GM19099 (cell line): ENCODE results near the gene EEF1E1.

Source experiments
- POLR2A ChIP-seq: IDR thresholded peaks from 3 replicates; pipeline ENCODE4 v1.6.1; 2011; ENCODE audit warnings: low read depth; ENCODE audit not compliant: insufficient read length; ENCODE audit errors: extremely low read depth

The EEF1E1 gene

DNA sequence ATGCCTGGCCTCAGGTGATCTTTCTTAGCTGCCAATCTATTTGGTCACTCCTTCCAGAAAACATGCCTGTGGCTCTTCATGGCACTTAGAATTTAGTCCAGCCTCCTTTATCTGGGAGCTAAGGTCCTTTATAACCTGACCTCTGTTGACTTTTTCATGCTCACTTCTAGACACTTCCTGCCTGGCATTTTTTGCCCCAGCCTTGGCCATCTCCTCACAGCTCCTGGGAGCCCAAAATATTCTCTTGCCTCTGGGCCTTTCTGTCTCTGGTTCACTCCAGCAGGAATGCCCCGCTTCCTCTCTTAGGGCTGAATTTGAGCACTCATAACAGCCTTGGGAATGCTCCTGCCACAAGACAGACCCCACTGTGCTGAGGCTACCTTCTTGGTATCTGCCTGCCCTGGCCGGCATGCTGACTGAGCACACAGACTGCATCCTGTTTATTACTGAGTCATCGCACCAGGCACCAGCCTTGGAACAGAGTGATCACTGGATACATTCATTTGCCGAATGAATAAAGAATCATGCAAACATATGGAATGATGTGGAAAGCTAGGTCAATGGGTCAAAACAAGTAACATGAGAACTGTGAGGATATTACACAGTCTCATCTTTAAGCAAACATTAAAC lies 5.8 kb upstream of the EEF1E1 start:
- no peak for TF ChIP-seq POLR2A

DNA sequence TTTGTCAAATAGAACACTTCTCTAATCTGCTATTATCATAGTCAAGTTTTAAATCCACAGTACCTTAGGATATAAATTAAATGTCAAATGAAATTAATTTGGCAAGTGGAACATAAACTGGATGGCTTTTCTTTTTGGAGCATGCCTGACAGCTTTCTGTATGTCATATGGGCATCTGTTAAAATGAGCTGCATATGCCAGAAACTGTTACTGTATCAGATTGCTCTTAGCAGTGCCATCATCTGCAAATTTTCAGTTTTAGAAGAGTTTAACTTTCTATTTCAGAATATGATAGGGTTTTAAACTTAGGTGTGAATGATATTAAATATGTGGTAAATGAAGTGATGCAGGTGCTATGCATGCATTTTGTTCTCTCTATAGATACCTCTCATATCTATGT lies 3.4 kb upstream of the EEF1E1 start:
- no peak for TF ChIP-seq POLR2A

DNA sequence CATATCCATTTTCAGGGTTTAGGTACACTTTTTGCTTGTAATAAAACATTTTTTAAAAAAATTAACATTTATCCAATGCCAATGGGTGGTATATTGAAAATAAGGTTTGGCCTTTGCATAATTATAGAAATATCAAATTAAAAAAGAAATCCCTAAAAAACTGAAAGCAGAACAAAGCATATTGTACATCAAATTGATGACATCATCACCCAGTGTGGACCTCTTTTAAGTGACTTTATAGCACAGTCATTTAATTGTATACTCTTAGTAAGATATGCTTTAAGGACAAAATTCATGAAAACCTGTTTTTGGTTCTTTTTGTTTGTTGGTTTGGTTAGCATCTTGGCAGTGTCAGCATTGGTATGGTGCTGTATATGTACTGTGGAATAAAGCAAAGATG lies 1.4 kb upstream of the EEF1E1 start:
- TF ChIP-seq POLR2A: no peak

DNA sequence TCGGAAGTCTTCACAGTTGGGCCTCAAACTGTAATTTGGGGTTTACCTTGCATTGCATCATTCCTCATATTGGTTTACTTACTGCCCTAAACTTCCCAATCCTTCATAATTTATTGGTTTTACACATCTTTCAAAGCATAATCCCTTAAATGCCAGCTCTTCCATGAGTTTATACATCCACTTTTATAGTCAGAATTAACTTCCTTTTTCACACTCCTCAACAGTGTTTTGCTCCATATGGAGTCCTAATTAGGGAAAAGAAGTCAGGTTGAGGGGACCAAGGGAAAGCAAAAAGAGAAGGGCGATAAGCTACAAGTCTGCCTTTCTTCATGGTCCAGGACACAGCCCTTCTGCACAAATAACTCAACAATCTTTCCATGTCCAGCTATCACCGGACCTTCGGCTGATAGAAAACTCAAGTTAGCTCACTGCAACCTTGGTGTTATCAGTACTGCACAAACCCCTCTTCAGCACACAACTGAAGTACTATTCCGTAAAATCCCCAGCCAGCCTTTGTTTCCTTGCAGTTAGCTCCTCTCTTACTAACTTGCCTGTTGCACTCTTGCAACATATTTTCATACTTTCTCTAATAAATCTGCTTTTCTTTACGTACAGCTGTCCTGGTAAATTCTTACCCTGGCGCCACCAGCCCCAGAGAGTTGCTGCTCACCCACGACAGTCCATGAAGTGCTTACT lies 2.0 kb downstream of the EEF1E1 start:
- no peak for TF ChIP-seq POLR2A

DNA sequence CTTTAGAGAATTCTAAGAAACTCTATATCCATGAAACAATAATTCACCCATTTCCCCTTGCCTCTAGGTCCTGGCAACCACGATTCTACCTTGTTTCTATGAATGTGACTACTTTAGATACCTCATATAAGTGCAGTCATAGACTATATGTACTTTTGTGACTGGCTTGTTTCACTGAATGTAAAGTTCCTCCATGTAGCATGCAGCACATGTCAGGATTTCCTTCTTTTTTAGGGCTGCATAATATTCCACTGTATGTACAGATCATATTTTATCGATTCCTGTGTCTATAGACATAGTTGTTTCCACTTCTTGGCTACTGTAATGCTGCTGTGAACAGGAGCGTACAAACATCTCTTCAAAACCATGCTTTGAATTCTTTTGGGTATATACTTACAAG lies 11.7 kb downstream of the EEF1E1 start:
- no peak for TF ChIP-seq POLR2A

DNA sequence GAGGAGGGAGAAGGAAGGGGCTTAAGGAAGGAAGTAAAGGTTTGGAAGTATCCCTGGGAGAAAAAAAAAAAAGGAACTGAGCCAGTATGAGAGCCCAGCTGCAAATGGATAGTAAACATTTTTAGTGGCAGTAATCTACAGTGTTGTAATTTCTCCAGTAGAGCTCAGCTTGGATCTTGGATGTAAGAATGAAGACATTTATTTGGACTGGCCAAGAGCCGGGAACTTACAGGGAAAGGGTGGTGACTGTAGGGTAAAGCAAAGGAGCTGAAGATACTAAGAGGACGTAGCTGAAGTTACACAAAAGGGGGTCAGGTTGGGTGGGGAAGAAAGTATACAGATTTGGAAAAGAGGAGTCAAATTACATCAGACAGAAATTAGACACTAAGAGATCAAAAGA lies 13.5 kb downstream of the EEF1E1 start:
- no peak for TF ChIP-seq POLR2A

DNA sequence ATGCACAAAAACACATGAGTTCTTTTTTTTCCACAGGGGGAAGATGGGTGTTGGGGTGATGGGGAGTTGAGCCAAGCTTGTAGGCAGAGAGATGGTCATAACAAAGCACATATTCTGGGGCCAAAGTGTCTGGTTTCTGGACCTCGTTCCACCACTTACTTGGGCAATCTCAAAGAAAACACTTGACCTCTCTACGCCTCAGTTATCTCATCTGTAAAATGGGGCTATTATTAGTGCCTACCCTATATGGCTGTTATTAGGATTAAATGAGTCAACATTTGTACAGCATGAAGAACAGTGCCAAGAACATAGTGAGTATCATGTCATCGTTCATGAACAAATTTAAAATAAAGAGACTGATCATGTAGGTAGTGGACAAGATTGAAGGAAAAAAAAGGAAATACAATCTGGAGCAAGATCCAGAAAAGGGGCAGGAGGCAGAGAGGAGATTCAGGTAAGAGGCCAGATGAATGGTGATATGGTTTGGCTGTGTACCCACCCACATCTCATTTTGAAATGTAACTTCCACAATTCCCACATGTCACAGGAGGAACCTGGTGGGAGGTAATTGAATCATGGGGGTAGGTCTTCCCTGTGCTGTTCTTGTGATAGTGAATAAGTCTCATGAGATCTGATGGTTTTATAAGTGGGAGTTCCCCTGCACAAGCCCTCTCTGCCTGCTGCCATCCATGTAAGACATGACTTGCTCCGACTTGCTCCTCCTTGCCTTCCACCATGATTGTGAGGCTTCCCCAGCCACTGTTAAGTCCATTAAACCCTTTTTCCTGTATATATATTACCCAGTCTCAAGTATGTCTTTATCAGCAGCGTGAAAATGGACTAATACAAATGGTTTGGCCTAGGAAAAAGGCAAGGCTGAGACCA lies 14.2 kb downstream of the EEF1E1 start:
- no peak for TF ChIP-seq POLR2A

DNA sequence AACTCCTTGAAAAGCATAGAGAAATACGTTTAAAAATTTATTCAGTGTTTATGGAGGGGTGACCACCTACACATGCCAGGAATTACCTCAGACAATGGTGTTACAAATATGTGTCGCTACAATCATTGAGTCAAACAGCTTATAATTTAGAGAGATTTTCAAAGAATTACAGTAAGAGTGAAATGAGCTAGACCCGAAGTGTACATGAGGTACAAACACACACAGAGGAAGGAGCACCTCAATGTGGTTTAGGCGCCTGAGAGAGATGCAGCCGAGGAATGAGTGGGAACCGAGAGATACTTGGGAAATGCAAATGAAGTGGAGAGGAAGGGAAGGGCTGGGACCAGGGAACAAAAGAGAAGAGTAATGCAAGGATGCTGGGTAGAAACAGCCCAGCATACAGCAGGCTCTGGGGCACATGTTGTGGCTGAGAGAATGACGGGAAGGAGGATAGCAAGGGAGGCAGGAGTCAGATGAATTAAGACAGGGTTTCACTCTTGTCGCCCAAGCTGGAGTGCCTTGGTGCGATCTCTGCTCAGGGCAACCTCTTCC lies 15.5 kb downstream of the EEF1E1 start:
- no peak for TF ChIP-seq POLR2A

DNA sequence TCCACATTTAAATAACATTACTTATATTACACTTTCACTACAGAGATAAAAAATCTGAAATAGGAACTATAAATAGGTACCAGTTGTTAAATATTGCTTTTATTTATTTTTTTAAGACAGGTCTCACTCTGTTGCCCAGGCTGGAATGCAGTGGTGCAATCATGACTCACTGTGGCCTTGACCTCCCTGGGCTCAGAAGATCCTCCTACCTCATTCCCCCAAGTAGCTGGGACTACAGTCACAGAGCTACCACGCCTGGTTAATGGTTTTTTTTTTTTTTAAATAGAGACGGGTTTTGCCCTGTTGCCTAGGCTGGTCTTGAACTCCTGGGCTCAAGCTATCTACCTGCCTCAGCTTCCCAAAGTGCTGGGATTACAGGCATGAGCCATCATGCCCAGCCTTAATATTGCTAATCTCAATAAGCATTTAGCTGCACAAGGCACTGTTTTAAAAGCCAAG lies 17.3 kb downstream of the EEF1E1 start:
- no peak for TF ChIP-seq POLR2A

DNA sequence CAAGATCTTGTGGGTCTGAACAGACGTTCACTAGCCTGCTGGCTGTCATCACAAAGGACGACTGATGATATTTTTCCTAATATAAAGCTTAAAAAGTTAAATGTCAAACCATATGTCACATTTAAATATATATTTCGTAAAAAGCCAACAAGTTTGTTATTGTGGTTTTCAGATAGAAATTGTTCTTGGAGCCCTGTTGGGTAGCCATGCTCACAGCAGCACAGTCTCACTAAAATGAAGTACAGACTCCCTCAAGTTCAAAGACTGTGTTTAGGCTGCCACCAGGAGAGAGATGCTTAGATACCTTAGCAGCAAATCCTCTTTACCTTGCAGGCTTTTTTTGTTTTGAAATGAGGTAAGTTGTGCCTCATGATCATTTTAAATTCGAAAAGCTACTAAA lies 17.8 kb downstream of the EEF1E1 start:
- TF ChIP-seq POLR2A: no peak

DNA sequence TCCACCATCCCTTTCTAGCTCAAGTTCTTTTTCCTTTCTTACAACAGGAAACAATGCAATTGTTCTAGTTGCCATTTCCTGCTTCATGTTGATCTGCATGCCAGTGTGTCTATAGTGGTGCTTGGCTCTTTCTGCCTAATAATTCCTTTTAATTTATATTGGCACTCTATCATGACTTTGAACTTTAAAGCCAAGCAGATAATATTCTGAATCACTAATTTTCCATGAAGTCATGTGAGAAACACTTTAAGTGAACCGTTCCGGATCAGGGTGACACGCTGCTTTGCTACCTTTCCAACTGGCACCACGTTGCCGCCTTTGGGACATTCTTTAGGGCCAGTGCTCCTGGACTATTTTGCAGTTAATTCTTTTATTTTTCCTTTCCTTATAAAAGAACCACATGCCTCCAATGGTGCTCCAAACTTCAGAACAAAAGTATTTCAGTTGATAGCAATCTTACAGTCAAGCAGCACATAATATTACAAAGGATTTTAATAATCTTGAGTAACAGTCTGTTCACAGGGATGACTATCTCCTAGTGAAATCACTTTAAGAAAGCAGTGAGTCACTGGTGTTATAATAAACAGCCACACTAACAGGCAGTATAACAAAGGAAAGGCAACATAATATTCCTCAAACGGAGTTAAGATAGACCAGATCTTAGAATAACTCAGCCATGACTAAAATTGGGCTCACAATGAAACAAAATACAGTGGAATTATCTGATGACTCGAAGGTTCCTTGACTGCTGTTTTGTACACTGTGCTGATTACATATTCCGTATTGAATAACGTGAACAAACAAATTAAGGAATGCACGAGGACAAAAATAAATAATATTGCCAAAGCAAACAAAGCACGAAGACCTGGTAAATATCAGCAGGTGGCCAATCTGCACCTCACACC lies 19.1 kb downstream of the EEF1E1 start:
- TF ChIP-seq POLR2A: no peak

DNA sequence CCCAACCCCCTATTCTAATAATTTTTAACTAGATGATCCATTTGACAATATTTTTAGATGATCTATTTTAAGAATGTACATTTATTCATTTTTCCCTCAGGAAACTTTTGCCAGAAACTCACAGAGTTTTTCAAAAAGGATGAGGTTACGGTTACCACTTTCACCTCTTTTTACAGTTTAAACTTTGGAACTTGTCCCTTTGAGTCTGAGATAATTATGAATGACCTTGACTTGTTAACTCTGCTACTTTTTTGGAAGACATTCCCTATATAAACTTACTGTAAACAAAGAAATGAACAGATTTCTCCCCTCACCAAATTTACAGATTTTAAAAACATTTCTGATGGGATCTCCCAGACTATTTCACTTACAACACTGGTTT lies 19.8 kb downstream of the EEF1E1 start:
- TF ChIP-seq POLR2A: no peak

DNA sequence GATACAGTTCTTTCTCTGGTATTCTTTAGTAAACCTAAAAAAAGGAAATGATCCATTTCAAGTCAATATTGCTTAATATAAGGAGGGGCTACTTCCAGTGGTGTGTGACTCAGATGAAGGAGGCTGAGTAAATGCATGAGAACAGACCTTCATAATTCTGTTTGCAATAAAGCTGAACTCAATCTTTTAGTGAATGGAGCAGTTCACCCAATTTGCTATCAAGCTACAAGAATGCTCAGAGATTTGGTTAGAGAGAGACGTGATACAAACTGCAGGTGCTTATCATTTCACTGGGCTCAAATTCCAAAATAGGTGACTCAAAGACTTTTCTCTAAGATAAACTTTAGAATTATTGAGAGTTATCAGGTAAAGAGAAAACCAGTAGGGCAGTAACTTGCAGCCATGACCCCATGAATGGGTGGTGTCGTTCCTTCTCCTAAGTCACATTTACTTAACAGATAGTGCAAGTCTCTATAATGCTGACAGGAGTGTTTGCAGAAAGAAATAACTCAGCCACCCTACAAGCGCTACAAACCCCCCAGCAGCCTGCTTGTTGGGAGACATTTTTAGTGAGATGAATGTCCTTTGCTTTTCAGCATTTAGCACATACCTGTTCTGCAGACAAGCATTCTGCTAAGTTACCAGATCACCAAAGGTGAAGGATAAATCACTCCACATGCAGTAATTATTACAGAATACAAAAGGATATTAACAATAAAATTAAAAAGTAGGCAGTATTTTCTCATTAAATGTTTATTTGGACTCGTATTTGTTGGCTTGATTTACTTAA lies 21.8 kb downstream of the EEF1E1 start:
- TF ChIP-seq POLR2A: no peak

DNA sequence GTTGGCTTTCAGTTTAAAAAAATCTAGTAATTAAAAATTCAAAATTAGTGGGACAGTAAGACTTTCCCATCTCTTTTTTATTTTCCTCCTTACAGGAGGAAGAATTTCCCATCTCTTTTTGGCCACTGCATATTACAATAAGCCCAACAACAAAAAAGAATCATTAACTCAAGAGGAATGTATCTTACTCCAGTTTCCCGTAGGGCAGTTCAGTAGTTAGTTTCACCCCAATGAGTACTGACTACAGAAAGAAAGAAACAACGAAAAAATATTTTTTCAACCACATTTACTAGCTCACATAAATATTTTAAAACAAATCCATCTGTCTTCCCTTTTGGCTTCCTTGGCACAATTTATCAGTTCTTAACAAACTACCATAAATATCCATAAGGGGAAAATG lies 23.2 kb downstream of the EEF1E1 start:
- TF ChIP-seq POLR2A: no peak

DNA sequence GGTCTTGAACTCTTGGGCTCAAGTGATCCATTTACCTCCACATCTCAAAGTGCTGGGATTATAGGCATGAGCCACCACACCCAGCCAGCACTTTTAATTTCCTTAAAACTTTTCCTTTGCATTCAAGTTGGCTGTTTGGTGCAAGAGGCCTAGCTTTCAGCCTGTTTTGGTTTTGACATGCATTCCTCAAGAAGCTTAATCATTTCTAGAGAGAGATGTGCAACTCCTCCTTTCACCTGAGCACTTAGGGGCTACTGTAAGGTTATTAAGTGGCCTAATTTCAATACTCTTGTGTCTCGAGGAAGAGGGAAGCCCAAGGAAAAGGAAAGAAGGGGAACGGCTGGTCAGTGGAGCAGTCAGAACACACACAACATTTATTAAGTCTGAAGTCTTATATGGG lies 24.4 kb downstream of the EEF1E1 start:
- TF ChIP-seq POLR2A: no peak
